ENCODE data around the gene LYST. TPM values are rescaled to one million over a fixed set of nuclear protein-coding genes. Genes with fewer than 3 reads are reported as not detected.

Gene LYST
- total and polyA plus RNA-seq, 2 donors (not counting 3 experiments of a cell fraction or from before 2014, with no cell fraction given): 3.1 to 9.6 TPM

GRCh38 chr1:235749755-235750300 lies 116.9 kb downstream of the LYST start:
- DNase-seq (ENCODE audit: low read depth, low spot score): peak; percentile 39
- no peaks in the 10 kb centered on the region for H3K36me3 ChIP-seq (ENCODE audit: control insufficient read depth in 2 of 2, extremely low read depth in 1 of 2, insufficient read depth in 2 of 2, low read length in 2 of 2)
- no peaks in the 10 kb centered on the region for H3K27me3 ChIP-seq (ENCODE audit: control insufficient read depth in 2 of 2, insufficient read depth in 2 of 2, low read length in 2 of 2)
- H4K20me1 ChIP-seq (replicated peaks; ENCODE audit: control insufficient read depth, extremely low read depth, insufficient read depth, low read length): no peaks in the 10 kb centered on the region
- TF ChIP-seq POLR2AphosphoS5 (IDR thresholded peaks at IDR 0.05; ENCODE audit: insufficient read depth, low read depth, low read length) (no peak), FOS (IDR thresholded peaks at IDR 0.05; ENCODE audit: borderline replicate concordance, insufficient read depth, low read length) (no peak), EZH2 (IDR thresholded peaks at IDR 0.05; ENCODE audit: borderline replicate concordance, low read depth, low read length, severe bottlenecking) (no peak), MAX (IDR thresholded peaks at IDR 0.05; ENCODE audit: insufficient read depth, insufficient read length) (no peak), POLR2A (IDR thresholded peaks at IDR 0.05; ENCODE audit: low read depth, low read length) (no peak), GATA2 (IDR thresholded peaks at IDR 0.05; ENCODE audit: insufficient read depth, insufficient read length, low read depth, low read length) (no peak), JUN (IDR thresholded peaks at IDR 0.05; ENCODE audit: borderline replicate concordance, insufficient read depth, insufficient read length, low read depth) (no peak), MYC (IDR thresholded peaks at IDR 0.05; ENCODE audit: low read depth, low read length) (no peak)
- TF ChIP-seq, protein P1, sequence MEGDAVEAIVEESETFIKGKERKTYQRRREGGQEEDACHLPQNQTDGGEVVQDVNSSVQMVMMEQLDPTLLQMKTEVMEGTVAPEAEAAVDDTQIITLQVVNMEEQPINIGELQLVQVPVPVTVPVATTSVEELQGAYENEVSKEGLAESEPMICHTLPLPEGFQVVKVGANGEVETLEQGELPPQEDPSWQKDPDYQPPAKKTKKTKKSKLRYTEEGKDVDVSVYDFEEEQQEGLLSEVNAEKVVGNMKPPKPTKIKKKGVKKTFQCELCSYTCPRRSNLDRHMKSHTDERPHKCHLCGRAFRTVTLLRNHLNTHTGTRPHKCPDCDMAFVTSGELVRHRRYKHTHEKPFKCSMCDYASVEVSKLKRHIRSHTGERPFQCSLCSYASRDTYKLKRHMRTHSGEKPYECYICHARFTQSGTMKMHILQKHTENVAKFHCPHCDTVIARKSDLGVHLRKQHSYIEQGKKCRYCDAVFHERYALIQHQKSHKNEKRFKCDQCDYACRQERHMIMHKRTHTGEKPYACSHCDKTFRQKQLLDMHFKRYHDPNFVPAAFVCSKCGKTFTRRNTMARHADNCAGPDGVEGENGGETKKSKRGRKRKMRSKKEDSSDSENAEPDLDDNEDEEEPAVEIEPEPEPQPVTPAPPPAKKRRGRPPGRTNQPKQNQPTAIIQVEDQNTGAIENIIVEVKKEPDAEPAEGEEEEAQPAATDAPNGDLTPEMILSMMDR (IDR thresholded peaks at IDR 0.05; ENCODE audit: extremely low read depth in 1 of 2, insufficient read depth in 1 of 2, low read depth in 1 of 2, low read length in 2 of 2): no peak
- no peaks in the 10 kb centered on the region for H3K9me3 ChIP-seq (replicated peaks; ENCODE audit: control insufficient read depth, insufficient read depth, low read length)
- no peak for FAIRE-seq
- dilution Hi-C loops (cut with MboI; ENCODE audit: extremely low pct_ligation_motif_present, low sequenced_read_pairs) (no loop called here), intact Hi-C loops (cut with micrococcal nuclease) (loop anchor here (10.0 kb wide), 1 partner anchor 795 kb away; no protein-coding TSS in a partner anchor)
- no peak overlapping the region for H3K27ac ChIP-seq (ENCODE audit: insufficient read depth, low read depth, low read length)
- no peaks in the 10 kb centered on the region for H3K4me1 ChIP-seq (ENCODE audit: control insufficient read depth, extremely low read depth, insufficient read depth, low read length)
- H2AFZ ChIP-seq (ENCODE audit: low read depth, low read length): no peak overlapping the region
- H3K9me1 ChIP-seq (replicated peaks; ENCODE audit: control insufficient read depth, extremely low read depth, insufficient read depth, low read length): no peaks in the 10 kb centered on the region
- no TSS peak for BruUV-seq (replicated peaks)
- CTCF ChIA-PET: interaction anchor here (1.1 to 2.2 kb wide), 4 partner anchors 10 to 222 kb away, joined by 3 to 14 read pairs (median 3); no protein-coding TSS in a partner anchor
- no peaks in the 10 kb centered on the region for H3K79me2 ChIP-seq (ENCODE audit: control insufficient read depth, insufficient read depth, low read length)
- no peak overlapping the region for H3K4me3 ChIP-seq (replicated peaks in 1 of 3; ENCODE audit: insufficient read depth in 1 of 3, low read depth in 1 of 3, low read length in 3 of 3)
- POLR2A ChIA-PET: no interaction called here
- no peak overlapping the region for H3K4me2 ChIP-seq (ENCODE audit: insufficient read depth, low read length)
- H3K9ac ChIP-seq (replicated peaks; ENCODE audit: extremely low read depth, insufficient read depth, low read length): no peak overlapping the region
